ENCODE measurements around the gene CSAG1. TPM values are rescaled to one million over a fixed set of nuclear protein-coding genes. Genes with fewer than 3 reads are reported as not detected.
A peak's percentile ranks its signal among the peaks of the same experiment; 100 is the strongest.
"Not testable (repeated sequence)": the region's sequence is repeated elsewhere in the genome, so short reads cannot be mapped to it uniquely, and the experiment has no call there.

Gene CSAG1, protein sequence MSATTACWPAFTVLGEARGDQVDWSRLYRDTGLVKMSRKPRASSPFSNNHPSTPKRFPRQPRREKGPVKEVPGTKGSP
- total RNA-seq (2021) (0.33 to 1.8 TPM (median 1.5 TPM) in 3 replicates), Bru-seq, nascent RNA (percentile 33 among the genes with signal in this experiment)
- long read RNA-seq, experiment 1, partial matches to known transcripts, result 0 of 1 reads
- long read RNA-seq, experiment 1, other reads (novel, unspliced or antisense), result 1 of 1 reads
- long read RNA-seq, experiment 2, partial matches to known transcripts, result 0 of 1 reads
- long read RNA-seq, experiment 2, other reads (novel, unspliced or antisense), result 1 of 1 reads
- long read RNA-seq, experiment 3, result 0 reads

DNA sequence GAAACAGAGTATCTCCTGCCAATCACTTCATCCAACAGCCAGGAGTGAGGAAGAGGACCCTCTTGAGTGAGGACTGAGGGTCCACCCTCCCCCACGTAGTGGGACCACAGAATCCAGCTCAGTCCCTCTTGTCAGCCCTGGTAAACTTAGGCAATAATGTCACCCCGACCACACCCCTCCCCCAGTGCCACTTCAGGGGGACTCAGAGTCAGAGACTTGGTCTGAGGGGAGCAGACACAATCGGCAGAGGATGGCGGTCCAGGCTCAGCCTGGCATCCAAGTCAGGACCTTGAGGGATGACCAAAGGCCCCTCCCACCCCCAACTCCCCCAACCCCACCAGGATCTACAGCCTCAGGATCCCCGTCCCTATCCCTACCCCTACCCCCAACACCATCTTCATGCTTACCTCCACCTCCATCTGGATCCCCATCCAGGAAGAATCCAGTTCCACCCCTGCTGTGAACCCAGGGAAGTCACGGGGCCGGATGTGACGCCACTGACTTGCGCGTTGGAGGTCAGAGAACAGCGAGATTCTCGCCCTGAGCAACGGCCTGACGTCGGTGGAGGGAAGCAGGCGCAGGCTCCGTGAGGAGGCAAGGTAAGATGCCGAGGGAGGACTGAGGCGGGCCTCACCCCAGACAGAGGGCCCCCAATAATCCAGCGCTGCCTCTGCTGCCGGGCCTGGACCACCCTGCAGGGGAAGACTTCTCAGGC is at the start of gene CSAG1, which contains the start of gene MAGEA12:
Gene CSAG1, minus strand, starts transcription at position 461 of the 715 bp plus-strand sequence. CDS start 1,261 bp downstream, outside the sequence.
Gene MAGEA12, plus strand, starts transcription at position 497 of the 715 bp plus-strand sequence. CDS start 2,405 bp downstream, outside the sequence.
- Mint-ChIP-seq H3K4me3 (no peak within 1 kb of the TSS), H3K36me3 (no peaks in the 10 kb centered on the region), H3K27ac (no peak within 1 kb of the TSS), H3K27me3 (ENCODE audit: low read depth) (peaks cover 14% of the 10 kb centered on the region), H3K4me1 (no peaks in the 10 kb centered on the region), H3K9me3 (no peaks in the 10 kb centered on the region)
- DNase-seq (ENCODE audit: low spot score) (no peak), ATAC-seq (no peak)
- POLR2A ChIA-PET, result no interaction called here
- CTCF ChIA-PET, result no interaction called here
- no peak for TF ChIP-seq PRRX2 (CRISPR knock-in tag; IDR thresholded peaks at IDR 0.05)
- TF ChIP-seq NR2C2 (CRISPR knock-in tag; IDR thresholded peaks at IDR 0.05), result no peak
- TF ChIP-seq GRHL2 (CRISPR knock-in tag; IDR thresholded peaks at IDR 0.05; ENCODE audit: insufficient replicate concordance, severe bottlenecking), result no peak
- TF ChIP-seq, protein P1, sequence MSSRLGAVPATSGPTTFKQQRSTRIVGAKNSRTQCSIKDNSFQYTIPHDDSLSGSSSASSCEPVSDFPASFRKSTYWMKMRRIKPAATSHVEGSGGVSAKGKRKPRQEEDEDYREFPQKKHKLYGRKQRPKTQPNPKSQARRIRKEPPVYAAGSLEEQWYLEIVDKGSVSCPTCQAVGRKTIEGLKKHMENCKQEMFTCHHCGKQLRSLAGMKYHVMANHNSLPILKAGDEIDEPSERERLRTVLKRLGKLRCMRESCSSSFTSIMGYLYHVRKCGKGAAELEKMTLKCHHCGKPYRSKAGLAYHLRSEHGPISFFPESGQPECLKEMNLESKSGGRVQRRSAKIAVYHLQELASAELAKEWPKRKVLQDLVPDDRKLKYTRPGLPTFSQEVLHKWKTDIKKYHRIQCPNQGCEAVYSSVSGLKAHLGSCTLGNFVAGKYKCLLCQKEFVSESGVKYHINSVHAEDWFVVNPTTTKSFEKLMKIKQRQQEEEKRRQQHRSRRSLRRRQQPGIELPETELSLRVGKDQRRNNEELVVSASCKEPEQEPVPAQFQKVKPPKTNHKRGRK (CRISPR knock-in tag; IDR thresholded peaks at IDR 0.05; ENCODE audit: borderline replicate concordance), result no peak
- no peak for TF ChIP-seq ZNF232 (CRISPR knock-in tag; IDR thresholded peaks at IDR 0.05)
- no peak for TF ChIP-seq ZNF263 (CRISPR knock-in tag; IDR thresholded peaks at IDR 0.05; ENCODE audit: low read depth)
- TF ChIP-seq, protein P2, sequence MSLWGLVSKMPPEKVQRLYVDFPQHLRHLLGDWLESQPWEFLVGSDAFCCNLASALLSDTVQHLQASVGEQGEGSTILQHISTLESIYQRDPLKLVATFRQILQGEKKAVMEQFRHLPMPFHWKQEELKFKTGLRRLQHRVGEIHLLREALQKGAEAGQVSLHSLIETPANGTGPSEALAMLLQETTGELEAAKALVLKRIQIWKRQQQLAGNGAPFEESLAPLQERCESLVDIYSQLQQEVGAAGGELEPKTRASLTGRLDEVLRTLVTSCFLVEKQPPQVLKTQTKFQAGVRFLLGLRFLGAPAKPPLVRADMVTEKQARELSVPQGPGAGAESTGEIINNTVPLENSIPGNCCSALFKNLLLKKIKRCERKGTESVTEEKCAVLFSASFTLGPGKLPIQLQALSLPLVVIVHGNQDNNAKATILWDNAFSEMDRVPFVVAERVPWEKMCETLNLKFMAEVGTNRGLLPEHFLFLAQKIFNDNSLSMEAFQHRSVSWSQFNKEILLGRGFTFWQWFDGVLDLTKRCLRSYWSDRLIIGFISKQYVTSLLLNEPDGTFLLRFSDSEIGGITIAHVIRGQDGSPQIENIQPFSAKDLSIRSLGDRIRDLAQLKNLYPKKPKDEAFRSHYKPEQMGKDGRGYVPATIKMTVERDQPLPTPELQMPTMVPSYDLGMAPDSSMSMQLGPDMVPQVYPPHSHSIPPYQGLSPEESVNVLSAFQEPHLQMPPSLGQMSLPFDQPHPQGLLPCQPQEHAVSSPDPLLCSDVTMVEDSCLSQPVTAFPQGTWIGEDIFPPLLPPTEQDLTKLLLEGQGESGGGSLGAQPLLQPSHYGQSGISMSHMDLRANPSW (CRISPR knock-in tag; conservative IDR thresholded peaks at IDR 0.05; ENCODE audit: low read depth), result no peak
- no peak for TF ChIP-seq JUN (CRISPR knock-in tag; IDR thresholded peaks at IDR 0.05)
- TF ChIP-seq, protein P3, sequence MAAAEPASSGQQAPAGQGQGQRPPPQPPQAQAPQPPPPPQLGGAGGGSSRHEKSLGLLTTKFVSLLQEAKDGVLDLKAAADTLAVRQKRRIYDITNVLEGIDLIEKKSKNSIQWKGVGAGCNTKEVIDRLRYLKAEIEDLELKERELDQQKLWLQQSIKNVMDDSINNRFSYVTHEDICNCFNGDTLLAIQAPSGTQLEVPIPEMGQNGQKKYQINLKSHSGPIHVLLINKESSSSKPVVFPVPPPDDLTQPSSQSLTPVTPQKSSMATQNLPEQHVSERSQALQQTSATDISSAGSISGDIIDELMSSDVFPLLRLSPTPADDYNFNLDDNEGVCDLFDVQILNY (CRISPR knock-in tag; IDR thresholded peaks at IDR 0.05), result no peak
- no peak for TF ChIP-seq CBFB (CRISPR knock-in tag; IDR thresholded peaks at IDR 0.05; ENCODE audit: low read depth)
- TF ChIP-seq NR3C1 (CRISPR knock-in tag; conservative IDR thresholded peaks at IDR 0.05; ENCODE audit: low read depth), result no peak
- no peak for TF ChIP-seq ELF4 (CRISPR knock-in tag; IDR thresholded peaks at IDR 0.05; ENCODE audit: low read depth)

DNA sequence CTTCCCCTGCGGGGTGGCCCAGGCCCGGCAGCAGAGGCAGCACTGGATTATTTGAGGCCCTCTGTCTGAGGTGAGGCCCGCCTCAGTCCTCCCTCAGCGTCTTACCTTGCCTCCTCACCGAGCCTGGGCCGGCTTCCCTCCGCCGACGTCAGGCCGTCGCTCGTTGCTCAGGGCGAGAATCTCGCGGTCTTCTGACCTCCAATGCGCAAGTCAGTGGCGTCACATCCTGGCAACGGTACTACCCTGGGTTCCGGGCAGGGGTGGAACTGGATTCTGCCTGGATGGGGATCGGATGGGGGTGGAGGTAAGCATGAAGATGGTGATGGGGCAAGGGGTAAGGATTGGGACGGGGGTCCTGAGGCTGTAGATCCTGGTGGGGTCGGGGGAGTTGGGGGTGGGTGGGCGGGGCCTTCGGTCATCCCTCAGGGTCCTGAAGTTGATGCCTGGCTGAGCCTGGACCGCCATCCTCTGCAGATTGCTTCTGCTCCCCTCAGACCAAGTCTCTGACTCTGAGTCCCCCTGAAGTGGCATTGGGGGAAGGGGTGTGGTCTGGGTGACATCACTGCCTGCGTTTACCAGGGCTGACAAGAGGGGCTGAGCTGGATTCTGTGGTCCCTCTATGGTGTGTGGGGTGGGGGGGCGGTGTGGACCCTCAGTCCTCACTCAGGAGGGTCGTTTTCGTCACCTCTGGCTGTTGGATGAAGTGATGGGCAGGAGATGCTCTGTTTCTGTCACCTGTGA is 36.2 kb upstream of the CSAG1 start, which contains the start of gene MAGEA6:
Gene MAGEA6, minus strand, starts transcription at position 141 of the 741 bp plus-strand sequence. CDS start 2,039 bp downstream, outside the sequence.
- H3K36me3 Mint-ChIP-seq; POLR2A ChIA-PET; H3K4me1 Mint-ChIP-seq; H3K4me3 Mint-ChIP-seq; H3K27me3 Mint-ChIP-seq (ENCODE audit: low read depth); H3K9me3 Mint-ChIP-seq; DNase-seq (ENCODE audit: low spot score); H3K27ac Mint-ChIP-seq; ATAC-seq; CTCF ChIA-PET: not testable (repeated sequence)

DNA sequence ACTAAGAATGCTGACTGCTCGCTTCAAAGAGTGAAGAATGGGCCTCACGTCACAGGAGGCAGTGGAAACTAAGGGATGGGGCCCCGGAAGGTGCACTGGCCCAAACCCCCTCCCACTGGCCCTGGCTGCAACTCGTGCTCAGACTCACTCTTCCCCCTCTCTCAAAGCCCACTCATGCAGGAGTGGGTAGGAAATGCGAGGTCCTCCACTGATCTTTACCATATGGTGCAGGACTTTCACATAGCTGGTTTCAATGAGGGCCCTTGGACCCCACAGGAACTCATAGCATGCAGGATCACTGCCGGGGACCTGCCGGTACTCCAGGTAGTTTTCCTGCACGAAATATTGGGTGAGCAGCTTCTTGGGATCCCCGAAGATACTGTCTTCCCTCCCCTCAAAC is 33.0 kb upstream of the CSAG1 start:
- CTCF ChIA-PET; H3K4me1 Mint-ChIP-seq; POLR2A ChIA-PET; DNase-seq (ENCODE audit: low spot score); H3K27me3 Mint-ChIP-seq (ENCODE audit: low read depth); H3K36me3 Mint-ChIP-seq; ATAC-seq; H3K4me3 Mint-ChIP-seq; H3K9me3 Mint-ChIP-seq; H3K27ac Mint-ChIP-seq: not testable (repeated sequence)

DNA sequence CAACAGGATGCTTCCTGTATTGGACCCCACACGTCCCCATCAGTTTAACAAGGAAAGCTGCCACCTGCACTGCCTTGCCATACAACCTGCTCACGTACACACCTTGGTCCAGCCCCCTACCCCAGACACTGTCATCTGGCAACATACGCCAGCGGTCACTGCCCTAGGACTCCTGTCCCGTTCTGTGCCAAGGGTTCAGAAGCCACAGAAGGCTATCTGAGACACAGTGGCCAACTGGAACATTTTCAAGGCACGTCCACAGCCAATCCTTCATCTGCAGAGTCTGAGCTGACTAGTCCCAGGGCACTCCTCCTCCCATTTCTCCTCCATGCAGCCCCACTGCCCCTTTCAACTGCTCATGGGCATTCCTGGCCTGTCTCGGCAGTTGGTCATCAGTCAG is 28.1 kb upstream of the CSAG1 start:
- H3K4me3 Mint-ChIP-seq; H3K27ac Mint-ChIP-seq; ATAC-seq; H3K4me1 Mint-ChIP-seq; DNase-seq (ENCODE audit: low spot score); POLR2A ChIA-PET; H3K27me3 Mint-ChIP-seq (ENCODE audit: low read depth); H3K9me3 Mint-ChIP-seq; H3K36me3 Mint-ChIP-seq; CTCF ChIA-PET: not testable (repeated sequence)

DNA sequence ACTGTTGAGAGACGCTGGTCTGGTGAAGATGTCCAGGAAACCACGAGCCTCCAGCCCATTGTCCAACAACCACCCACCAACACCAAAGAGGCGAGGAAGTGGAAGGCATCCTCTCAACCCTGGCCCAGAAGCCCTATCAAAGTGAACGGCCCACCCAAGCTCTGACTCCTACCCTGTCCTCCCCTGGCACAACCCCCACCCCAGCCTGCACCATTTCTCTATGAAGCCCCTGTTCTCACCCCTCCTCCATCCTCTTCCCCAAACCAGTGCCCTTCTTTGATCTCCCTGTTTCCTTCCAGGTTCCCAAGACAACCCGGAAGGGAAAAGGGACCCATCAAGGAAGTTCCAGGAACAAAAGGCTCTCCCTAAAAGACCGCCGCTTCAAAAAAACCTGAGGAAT is 26.0 kb upstream of the CSAG1 start:
- H3K27me3 Mint-ChIP-seq (ENCODE audit: low read depth); H3K36me3 Mint-ChIP-seq; H3K9me3 Mint-ChIP-seq; H3K4me1 Mint-ChIP-seq; ATAC-seq; DNase-seq (ENCODE audit: low spot score); H3K27ac Mint-ChIP-seq; H3K4me3 Mint-ChIP-seq; POLR2A ChIA-PET; CTCF ChIA-PET: not testable (repeated sequence)

DNA sequence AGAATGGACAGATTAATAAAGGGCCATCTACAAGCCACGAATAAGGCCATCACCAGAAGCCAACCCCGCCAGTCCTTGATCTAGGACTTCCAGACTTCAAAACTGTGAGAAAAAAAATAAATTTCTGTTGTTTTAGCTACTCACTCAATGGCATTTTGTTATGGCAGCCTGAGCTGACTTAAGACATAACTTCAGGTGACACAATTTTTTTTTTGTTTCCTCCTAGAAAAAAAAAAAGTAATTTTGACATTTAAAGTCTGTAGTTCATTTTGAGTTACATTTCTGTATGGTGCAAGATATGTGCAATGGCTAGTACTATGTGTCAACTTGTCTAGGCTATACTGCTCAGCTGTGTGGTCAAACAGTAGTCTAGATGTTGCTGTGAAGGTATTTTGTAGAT is 25.4 kb upstream of the CSAG1 start, which contains the start of gene CSAG3:
Gene CSAG3, plus strand, starts transcription at position 301 of the 400 bp plus-strand sequence.
- H3K27me3 Mint-ChIP-seq (ENCODE audit: low read depth); H3K27ac Mint-ChIP-seq; CTCF ChIA-PET; ATAC-seq; H3K4me3 Mint-ChIP-seq; H3K36me3 Mint-ChIP-seq; H3K4me1 Mint-ChIP-seq; DNase-seq (ENCODE audit: low spot score); H3K9me3 Mint-ChIP-seq; POLR2A ChIA-PET: not testable (repeated sequence)

DNA sequence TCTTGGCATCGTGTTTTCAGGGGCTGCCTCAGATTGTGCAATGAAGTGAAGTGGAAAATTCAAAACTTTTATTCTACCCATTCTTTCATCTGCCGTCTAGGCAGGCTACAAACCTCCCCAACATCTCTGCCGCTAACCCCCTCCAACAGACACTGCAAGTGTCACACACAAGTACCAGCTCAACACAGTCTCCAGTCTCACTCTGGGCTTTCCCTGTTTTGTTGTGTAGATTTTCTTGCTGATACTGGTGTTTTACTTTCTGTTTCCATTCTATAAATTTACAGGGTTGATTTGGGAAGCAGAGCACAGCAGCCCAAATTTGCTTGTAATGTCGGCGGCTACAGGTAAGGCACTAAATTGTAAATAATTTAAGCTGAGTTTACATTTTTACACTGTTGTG is 21.4 kb upstream of the CSAG1 start:
- H3K4me3 Mint-ChIP-seq; H3K27ac Mint-ChIP-seq; POLR2A ChIA-PET; ATAC-seq; H3K9me3 Mint-ChIP-seq; H3K4me1 Mint-ChIP-seq; H3K36me3 Mint-ChIP-seq; H3K27me3 Mint-ChIP-seq (ENCODE audit: low read depth); CTCF ChIA-PET; DNase-seq (ENCODE audit: low spot score): not testable (repeated sequence)

Measured in WTC11 (cell line).